Measurements from ENCODE around the gene SORCS1. TPM values are rescaled to one million over a fixed set of nuclear protein-coding genes. Genes with fewer than 3 reads are reported as not detected.

Gene SORCS1
- total and polyA plus RNA-seq, 2 experiments from 2014 or later, result 2.9 to 8.9 TPM

DNA sequence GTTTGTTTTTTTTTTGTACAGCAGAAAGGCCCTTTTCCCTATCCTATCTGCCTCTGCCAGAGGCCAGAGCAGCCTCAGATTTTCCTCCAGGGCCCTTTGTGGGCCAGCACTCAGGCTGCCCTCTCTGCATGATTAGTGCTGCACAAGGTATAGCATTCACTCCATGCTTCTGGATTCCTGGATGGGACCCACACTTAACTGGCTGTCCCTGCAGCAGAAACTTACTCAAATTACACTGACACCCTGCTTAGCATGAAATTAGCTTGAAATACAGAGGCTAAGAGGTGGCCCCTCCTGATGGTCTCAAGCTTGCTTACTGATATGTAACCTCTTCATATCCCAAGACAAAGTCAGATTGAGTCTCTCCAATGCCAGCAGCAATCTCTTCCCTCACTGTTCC lies 239.3 kb downstream of the SORCS1 start (continued):
- TF ChIP-seq STAT1 (IDR thresholded peaks at IDR 0.05; ENCODE audit: unreplicated experiment) (no peak), JUNB (IDR thresholded peaks at IDR 0.05; ENCODE audit: unreplicated experiment) (no peak), ZNF331 (CRISPR knock-in tag; IDR thresholded peaks at IDR 0.05; ENCODE audit: low read depth) (no peak)
- TF ChIP-seq, protein P1, sequence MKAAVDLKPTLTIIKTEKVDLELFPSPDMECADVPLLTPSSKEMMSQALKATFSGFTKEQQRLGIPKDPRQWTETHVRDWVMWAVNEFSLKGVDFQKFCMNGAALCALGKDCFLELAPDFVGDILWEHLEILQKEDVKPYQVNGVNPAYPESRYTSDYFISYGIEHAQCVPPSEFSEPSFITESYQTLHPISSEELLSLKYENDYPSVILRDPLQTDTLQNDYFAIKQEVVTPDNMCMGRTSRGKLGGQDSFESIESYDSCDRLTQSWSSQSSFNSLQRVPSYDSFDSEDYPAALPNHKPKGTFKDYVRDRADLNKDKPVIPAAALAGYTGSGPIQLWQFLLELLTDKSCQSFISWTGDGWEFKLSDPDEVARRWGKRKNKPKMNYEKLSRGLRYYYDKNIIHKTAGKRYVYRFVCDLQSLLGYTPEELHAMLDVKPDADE (IDR thresholded peaks at IDR 0.05), result no peak
- TF ChIP-seq, protein P2, sequence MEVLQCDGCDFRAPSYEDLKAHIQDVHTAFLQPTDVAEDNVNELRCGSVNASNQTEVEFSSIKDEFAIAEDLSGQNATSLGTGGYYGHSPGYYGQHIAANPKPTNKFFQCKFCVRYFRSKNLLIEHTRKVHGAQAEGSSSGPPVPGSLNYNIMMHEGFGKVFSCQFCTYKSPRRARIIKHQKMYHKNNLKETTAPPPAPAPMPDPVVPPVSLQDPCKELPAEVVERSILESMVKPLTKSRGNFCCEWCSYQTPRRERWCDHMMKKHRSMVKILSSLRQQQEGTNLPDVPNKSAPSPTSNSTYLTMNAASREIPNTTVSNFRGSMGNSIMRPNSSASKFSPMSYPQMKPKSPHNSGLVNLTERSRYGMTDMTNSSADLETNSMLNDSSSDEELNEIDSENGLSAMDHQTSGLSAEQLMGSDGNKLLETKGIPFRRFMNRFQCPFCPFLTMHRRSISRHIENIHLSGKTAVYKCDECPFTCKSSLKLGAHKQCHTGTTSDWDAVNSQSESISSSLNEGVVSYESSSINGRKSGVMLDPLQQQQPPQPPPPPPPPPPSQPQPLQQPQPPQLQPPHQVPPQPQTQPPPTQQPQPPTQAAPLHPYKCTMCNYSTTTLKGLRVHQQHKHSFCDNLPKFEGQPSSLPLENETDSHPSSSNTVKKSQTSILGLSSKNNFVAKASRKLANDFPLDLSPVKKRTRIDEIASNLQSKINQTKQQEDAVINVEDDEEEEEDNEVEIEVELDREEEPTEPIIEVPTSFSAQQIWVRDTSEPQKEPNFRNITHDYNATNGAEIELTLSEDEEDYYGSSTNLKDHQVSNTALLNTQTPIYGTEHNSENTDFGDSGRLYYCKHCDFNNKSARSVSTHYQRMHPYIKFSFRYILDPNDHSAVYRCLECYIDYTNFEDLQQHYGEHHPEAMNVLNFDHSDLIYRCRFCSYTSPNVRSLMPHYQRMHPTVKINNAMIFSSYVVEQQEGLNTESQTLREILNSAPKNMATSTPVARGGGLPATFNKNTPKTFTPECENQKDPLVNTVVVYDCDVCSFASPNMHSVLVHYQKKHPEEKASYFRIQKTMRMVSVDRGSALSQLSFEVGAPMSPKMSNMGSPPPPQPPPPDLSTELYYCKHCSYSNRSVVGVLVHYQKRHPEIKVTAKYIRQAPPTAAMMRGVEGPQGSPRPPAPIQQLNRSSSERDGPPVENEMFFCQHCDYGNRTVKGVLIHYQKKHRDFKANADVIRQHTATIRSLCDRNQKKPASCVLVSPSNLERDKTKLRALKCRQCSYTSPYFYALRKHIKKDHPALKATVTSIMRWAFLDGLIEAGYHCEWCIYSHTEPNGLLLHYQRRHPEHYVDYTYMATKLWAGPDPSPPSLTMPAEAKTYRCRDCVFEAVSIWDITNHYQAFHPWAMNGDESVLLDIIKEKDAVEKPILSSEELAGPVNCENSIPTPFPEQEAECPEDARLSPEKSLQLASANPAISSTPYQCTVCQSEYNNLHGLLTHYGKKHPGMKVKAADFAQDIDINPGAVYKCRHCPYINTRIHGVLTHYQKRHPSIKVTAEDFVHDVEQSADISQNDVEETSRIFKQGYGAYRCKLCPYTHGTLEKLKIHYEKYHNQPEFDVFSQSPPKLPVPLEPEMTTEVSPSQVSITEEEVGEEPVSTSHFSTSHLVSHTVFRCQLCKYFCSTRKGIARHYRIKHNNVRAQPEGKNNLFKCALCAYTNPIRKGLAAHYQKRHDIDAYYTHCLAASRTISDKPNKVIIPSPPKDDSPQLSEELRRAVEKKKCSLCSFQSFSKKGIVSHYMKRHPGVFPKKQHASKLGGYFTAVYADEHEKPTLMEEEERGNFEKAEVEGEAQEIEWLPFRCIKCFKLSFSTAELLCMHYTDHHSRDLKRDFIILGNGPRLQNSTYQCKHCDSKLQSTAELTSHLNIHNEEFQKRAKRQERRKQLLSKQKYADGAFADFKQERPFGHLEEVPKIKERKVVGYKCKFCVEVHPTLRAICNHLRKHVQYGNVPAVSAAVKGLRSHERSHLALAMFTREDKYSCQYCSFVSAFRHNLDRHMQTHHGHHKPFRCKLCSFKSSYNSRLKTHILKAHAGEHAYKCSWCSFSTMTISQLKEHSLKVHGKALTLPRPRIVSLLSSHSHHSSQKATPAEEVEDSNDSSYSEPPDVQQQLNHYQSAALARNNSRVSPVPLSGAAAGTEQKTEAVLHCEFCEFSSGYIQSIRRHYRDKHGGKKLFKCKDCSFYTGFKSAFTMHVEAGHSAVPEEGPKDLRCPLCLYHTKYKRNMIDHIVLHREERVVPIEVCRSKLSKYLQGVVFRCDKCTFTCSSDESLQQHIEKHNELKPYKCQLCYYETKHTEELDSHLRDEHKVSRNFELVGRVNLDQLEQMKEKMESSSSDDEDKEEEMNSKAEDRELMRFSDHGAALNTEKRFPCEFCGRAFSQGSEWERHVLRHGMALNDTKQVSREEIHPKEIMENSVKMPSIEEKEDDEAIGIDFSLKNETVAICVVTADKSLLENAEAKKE (CRISPR knock-in tag; IDR thresholded peaks at IDR 0.05), result no peak

DNA sequence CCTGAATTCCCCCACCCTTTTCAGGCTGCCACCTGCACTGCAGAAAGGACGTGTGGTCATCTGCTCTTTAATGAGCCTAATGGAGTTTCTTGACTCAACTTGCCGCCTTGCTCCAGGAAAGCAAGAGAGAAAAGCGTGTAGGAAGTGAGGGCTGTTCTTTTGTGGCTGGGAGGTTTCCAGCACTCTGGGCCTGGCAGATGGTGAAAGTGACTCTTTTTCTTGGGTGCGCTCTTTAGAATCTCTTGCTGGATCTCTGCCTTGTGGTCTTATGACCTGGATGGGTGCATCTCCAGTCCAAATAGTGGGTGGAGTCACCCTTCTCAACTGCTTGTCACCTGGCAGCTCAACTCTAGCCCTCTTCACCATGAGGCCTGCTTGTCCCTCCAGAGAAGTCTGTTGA lies 244.0 kb downstream of the SORCS1 start:
- Histone ChIP-seq H3K27ac (ENCODE audit: low read depth) (no peak overlapping the region), H3K27me3 (ENCODE audit: insufficient read depth) (no peaks in the 10 kb centered on the region; the same call in 1 of the 2 replicates), H3K4me2 (no peak overlapping the region), H3K4me1 (ENCODE audit: insufficient read depth) (peaks cover 12% of the 10 kb centered on the region; the same call in 1 of the 2 replicates), H3K79me2 (replicated peaks; ENCODE audit: insufficient read depth) (no peaks in the 10 kb centered on the region), H3K9me2 (ENCODE audit: insufficient read depth) (peaks cover 2% of the 10 kb centered on the region; the same call in 1 of the 2 replicates), H2AFZ (no peak overlapping the region), H3F3A (replicated peaks; ENCODE audit: low read depth) (no peaks in the 10 kb centered on the region), H3K4me3 (no peak overlapping the region), H3K36me3 (ENCODE audit: insufficient read depth) (no peaks in the 10 kb centered on the region), H4K20me1 (replicated peaks; ENCODE audit: insufficient read depth) (no peaks in the 10 kb centered on the region; the same call in none of the 2 replicates)
- no peaks in the 10 kb centered on the region for H3K36me3 Mint-ChIP-seq (ENCODE audit: low read depth)
- peaks cover 6% of the 10 kb centered on the region for H3K27me3 Mint-ChIP-seq (ENCODE audit: insufficient read depth, low read depth, poor library complexity)
- H3K9me3 Mint-ChIP-seq, result no peaks in the 10 kb centered on the region
- no peak overlapping the region for H3K4me3 Mint-ChIP-seq
- no peak overlapping the region for H3K27ac Mint-ChIP-seq
- DNase-seq (ENCODE audit: low spot score) (no peak), ATAC-seq (no peak)
- H3K4me1 Mint-ChIP-seq, result peaks cover 24% of the 10 kb centered on the region
- TF ChIP-seq JUNB (IDR thresholded peaks at IDR 0.05; ENCODE audit: unreplicated experiment) (no peak), STAT1 (IDR thresholded peaks at IDR 0.05; ENCODE audit: unreplicated experiment) (no peak), EZH2 (IDR thresholded peaks at IDR 0.05; ENCODE audit: low read depth, unreplicated experiment) (no peak), ZNF331 (CRISPR knock-in tag; IDR thresholded peaks at IDR 0.05; ENCODE audit: low read depth) (no peak)
- TF ChIP-seq, protein P3, sequence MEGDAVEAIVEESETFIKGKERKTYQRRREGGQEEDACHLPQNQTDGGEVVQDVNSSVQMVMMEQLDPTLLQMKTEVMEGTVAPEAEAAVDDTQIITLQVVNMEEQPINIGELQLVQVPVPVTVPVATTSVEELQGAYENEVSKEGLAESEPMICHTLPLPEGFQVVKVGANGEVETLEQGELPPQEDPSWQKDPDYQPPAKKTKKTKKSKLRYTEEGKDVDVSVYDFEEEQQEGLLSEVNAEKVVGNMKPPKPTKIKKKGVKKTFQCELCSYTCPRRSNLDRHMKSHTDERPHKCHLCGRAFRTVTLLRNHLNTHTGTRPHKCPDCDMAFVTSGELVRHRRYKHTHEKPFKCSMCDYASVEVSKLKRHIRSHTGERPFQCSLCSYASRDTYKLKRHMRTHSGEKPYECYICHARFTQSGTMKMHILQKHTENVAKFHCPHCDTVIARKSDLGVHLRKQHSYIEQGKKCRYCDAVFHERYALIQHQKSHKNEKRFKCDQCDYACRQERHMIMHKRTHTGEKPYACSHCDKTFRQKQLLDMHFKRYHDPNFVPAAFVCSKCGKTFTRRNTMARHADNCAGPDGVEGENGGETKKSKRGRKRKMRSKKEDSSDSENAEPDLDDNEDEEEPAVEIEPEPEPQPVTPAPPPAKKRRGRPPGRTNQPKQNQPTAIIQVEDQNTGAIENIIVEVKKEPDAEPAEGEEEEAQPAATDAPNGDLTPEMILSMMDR (conservative IDR thresholded peaks at IDR 0.05; ENCODE audit: low read depth in 2 of 2), result no peak

Data from GM23338 (cell line).